ELF-1 (cell line): ENCODE data around the gene CDH9.
A peak's percentile ranks its signal among the peaks of the same experiment; 100 is the strongest.

Experiments used
- DNase-seq: peaks from one replicate; pipeline ENCODE4 v3.0.0-alpha.2; 2016; ENCODE audit warnings: low read depth, low spot score

Gene CDH9

DNA sequence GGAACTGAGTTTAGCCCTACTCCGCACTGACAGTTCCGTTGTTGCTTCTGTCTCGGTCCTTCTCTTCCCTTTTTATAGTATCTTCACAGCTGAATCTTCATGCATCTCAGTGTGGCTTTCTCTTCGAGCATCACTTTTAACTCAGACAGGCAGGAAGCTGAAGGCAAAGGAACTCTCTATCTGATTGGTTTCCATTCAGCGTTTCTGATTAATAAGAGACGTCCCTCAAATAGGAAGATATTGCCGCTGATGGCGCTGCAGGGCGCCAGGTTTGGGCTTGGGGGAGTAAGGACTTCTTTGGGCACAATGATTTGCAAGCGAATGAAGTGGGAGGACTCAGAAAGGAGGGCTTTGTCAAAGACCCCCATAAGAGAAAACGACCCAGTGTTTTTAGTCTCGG is at the start of gene CDH9:
CDH9 (minus strand) TSS at position 111 of the 400 bp plus-strand sequence. CDS start 50,253 bp downstream, outside the sequence.
- peak; percentile 33 for DNase-seq

DNA sequence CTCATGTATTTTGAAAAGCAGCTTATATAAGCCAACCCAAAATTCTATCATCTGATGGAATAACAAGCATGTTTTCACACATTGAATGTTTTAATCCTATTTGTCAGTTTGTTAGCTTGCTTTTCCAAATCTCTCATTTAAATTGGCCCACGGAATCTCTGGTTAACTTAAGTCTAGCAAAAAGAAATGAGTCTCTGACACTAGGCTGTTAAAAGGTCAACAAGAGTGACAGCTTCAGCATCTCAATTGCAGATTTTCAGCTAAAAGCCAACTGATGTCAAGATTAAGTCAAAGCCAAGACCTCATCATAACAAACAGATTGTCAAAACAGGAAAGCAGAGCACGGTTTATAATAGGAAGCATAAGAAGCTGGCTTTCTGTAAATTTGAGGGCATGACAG is 49.4 kb upstream of the CDH9 start:
- no peak for DNase-seq

- DNase-seq, result no peak
These were observed 45.3 kb upstream of the CDH9 start for GRCh38 chr5:27083449-27084415.

DNA sequence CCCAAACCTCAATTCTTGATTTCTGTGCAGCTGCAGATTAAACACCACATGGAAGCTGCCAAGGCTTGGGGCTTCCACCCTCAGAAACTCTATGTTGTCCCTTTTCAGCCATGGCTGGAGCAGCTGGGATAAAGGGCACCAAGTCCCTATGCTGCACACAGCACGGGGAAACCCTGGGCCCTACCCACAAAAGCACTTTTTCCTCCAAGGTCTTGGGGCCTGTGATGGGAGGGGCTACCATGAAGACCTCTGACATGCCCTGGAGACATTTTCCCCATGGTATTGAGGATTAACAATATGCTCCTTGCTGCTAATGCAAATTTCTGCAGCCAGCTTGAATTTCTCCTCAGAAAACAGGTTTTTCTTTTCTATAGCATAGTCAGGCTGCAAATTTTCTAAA is 41.8 kb upstream of the CDH9 start:
- DNase-seq, result peak; percentile 37

DNA sequence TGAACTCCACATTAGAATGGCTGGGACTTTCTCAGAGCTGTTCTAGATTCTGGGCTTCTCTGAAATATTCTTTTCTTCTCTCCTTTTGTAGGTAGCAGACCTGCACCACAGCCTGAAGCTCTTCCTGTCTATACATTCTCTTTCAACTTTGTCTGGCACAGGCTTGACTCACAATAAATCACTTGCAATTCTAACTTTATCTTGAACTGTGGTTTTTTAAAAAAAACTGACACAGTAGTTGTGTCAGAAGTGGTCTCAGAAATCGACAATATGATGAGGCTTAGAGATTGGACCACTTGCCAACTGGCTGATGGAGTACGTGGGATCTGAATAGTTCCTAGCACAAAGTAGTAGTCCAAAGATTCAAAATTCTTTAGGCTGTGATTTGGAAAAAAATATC is 24.1 kb upstream of the CDH9 start:
- DNase-seq, result no peak

DNA sequence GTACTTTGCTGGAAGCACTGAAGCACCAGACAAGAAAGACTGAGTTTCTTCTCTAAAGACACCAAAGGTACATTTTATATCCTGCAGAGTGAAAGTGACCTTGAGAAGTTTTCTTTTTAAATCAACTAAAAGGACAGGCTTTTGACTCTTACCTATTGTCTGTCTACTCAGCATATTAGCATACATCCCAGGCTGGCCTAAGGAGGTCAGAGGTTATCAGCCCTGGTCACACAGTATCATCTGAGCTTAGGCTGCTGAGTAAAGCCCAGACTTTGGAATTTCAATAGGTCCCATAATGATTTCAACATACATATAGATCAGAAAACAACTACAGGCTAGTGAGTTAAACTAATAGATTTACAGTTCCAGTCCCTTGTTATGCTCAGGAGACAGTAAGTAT is 10.1 kb upstream of the CDH9 start:
- peak; percentile 8 for DNase-seq

DNA sequence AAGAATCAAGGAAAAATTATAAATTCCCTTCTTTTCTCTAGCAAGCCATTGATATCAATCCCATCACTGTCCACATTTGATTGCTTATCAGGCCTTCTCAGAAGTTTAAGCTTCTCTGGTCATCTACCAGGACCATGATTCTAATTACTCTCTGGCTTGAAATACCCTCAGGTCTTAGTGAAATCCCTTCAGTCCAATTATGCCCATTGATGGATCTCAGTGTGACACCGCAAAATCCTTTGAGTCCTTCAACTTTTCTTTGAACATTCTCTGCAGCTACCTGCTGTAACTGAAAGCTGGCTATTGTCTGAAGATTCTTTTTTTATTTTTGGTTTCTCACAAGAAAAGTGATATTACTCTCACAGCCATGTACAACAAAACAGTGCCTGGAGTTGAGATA is 3.0 kb upstream of the CDH9 start:
- peak; percentile 3 for DNase-seq

DNA sequence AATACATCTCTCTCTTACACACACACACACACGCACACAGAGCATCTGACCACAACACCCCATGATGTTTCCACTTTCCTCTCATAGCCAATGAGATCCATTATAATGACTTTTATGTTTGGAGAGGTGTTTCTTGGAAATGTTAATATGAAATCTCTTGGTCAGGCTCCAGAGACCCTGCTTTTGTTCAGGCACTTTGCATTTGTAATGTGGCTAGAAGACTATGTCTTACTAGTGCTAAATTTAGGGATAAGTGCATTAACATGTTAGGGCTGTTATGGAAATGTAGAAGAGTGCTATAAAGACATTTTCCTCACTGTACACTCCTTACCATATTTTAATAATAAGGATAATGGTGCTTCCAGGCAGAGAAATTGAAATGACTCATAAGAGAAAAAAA is 3.8 kb downstream of the CDH9 start:
- no peak for DNase-seq

- no peak for DNase-seq
These were observed 11.6 kb downstream of the CDH9 start for GRCh38 chr5:27026801-27027200.

- no peak for DNase-seq
These were observed 12.3 kb downstream of the CDH9 start for GRCh38 chr5:27026063-27026462.

DNA sequence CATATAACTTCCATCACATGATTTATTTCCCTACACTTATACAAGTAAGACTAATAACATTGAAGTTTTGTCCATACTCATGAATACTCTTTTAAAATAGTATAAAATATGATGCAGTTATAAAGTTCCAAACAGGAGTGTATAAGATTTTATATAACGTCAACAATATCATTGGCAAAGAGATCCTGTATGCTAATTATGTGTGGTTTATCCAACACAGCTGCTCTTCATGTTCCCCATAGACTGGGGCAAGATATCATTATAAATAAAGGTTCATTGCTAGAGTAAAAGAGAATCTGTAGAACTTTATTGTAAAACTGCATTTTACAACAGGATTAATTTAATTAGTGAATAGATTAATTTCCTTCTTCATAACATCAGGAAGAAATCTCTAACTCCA is 16.9 kb downstream of the CDH9 start:
- no peak for DNase-seq

DNA sequence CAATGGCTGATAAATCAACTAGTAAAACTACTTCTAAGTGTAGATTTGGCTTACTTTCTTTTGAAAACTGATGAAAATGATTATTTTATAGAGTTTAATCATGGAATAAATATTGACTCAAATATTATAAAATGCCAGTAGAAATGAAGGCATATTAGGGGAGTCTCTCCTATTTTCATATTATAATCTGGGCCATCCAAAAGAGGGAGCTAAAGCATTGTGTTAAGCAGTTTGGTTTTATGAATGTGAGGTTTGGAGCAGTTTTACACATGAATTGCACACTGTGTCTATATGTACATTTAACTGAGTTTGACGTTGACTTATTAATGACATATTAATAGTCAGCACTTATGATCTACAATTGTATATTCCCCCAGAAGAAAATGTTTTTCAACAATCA is 17.4 kb downstream of the CDH9 start:
- DNase-seq, result no peak

DNA sequence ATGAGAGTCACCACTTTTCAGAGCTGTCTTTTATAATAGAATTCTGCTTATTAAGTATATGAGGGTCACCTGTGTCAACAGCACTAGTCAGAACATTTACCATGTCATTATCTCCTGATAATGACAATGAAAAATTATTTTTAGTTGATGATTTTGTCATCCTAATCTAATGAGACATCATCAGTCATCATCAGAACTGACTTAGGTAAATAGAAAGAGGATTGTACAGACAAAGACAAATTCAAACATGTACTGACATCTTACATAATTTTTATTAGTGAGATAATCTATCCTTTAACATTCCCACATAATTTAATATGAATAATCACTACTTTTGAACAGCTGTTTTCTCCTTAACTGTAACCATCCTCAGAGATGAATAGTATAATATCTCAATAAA is 22.6 kb downstream of the CDH9 start:
- no peak for DNase-seq

DNA sequence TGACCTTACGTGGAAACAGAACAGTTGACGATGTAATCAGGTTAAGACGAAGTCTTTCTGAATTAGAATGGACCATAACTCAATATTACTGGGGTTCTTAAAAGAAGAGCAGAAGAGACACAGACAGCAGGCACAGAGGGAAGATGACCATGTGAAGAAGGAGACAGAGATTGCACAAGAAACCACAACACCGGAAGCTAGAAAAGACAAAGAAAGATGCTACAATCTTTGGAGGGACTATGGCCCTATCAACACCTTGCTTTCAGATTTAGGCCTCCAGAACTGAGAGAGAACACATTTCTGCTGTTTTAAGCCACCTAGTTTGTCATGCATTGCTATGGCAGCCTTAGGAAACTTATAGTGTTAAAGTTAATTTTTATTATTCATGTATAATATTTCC is 27.1 kb downstream of the CDH9 start:
- DNase-seq, result no peak

GRCh38 chr5:27010646-27011045 is 27.7 kb downstream of the CDH9 start:
- no peak for DNase-seq

- DNase-seq, result no peak
These were observed 28.9 kb downstream of the CDH9 start for GRCh38 chr5:27009540-27009915.

- no peak for DNase-seq
These were observed 29.5 kb downstream of the CDH9 start for GRCh38 chr5:27008604-27009539.

GRCh38 chr5:27007121-27007520 is 31.3 kb downstream of the CDH9 start:
- no peak for DNase-seq

DNA sequence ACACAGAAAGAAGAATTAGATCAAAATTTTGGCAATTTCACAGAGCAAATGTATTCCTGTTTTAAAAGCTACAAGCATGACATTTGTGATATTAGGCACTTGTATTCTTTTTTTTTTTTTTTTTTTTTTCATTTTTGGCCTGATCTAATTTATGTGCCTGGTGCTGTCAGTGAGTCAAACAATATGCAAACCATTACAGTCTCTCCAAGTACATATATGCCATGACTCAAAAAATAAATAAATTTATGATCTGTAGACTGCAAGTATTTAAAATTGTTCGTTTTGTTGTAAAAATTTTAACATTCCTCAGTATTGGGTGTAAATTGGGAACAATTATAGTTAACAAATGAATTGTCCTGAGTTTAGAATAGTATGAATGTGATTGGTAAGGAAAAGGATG is 51.4 kb downstream of the CDH9 start:
- no peak for DNase-seq

DNA sequence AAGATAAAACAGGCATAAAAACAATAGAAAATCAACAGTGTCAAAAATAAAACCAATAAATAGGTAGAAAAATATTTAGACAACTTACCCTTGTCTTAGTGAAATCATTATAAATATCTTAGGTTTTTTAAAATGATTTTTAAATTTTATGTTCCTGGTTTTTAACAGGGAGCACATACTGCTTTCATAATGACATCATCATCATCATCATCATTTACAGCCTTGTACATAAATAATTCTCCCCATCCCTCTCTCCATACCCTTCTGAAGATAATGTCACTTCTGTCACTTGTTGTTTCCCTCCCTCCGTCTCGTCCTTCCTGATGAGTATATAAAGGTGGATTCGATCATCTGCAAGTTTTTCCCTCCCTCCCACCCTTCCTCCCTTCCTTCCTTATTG is 56.6 kb downstream of the CDH9 start:
- no peak for DNase-seq

GRCh38 chr5:26959290-26959689 is 79.1 kb downstream of the CDH9 start:
- no peak for DNase-seq

DNA sequence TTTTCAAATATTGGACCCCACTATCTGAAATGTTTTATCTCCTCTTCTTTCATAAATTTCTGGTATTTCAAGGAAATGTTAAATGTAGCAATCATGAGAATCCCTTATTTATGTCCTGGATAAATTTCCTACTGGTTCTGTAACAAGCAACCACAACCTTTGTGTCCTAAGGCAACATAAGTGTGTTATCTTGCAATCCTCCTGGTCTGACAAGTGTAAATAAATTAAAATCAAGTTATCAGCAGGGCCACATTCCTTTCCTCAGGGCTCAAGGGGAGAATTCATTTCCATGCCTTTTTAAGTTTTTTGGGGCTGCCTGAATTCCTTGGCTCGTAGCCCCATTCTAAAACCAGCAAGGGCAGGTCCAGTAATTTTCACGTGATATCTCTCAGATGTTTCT is 83.2 kb downstream of the CDH9 start:
- DNase-seq, result no peak

DNA sequence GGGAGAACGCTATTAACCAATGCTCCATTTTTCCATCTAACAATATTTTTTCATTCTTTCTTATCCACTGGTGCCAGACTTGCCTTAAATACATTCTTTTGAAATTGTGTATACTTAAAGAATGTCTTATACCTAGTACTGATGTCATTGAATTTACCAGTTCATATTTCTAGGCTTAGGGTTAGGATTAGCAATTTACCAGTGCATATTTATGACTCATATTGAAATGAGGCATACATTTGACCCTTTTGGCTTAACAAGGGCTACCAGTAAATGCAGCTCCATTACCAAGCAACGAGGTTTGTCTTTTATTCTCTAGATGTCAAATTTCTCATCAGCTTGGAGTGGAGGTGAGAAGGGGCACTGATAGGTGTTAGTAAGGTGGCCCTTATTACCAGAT is 89.5 kb downstream of the CDH9 start:
- no peak for DNase-seq
